ENCODE data around the gene FAIM2.

FAIM2 gene

DNA sequence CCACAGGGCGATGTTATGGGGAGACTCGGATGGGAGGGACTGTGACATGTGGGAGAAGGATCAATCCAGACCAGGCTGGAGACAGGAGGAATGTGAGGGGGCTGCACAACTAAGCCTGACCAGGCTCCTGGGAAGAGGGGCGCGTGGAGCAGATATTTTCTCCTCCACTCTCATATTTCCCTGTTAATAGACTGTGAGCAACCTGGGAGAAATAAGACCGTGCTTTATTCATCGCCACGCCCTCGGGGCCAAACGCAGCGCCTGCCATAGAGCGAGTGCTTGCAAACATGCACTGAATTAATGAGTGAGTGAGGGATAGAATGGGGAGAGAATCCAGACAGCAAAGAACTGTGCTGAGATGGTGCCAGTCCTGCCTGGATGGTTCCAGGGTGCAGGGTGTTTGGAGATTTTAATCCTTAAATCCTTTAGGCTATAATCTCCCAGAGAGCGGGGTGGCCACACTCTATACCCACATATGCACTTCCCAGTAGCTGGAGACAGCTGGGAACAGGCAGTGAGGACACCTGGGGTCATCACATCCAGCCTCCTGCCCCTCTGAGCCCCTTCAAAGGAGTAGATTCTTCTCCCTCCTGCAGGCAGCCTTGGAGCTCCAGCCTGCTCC, 13.6 kb upstream of the FAIM2 start:
- Histone ChIP-seq H3K4me1 (ENCODE audit: control extremely low read depth in 1 of 4, control insufficient read depth in 4 of 4, insufficient read depth in 4 of 4, low read length in 3 of 4) (no peaks in the 10 kb centered on the region), H3K9me3 (ENCODE audit: control extremely low read depth in 1 of 5, control insufficient read depth in 4 of 5, insufficient read depth in 2 of 5, low read depth in 1 of 5, low read length in 4 of 5) (no peaks in the 10 kb centered on the region), H3K27me3 (replicated peaks in 2 of 5; ENCODE audit: control insufficient read depth in 4 of 5, insufficient read depth in 5 of 5, low read length in 4 of 5) (peaks cover 0 to 10% (median 0%) of the 10 kb centered on the region in 5 experiments), H3K27ac (ENCODE audit: insufficient read depth in 1 of 2, low read depth in 1 of 2, low read length in 2 of 2, poor library complexity in 1 of 2, severe bottlenecking in 2 of 2) (no peak overlapping the region), H3K4me3 (ENCODE audit: control insufficient read depth in 1 of 7, extremely low read depth in 1 of 7, insufficient read depth in 4 of 7, low read depth in 2 of 7, low read length in 6 of 7) (no peak overlapping the region), H3K36me3 (ENCODE audit: control insufficient read depth in 4 of 4, insufficient read depth in 4 of 4, low read length in 3 of 4) (no peaks in the 10 kb centered on the region)
- POLR2A ChIA-PET, result interaction anchor here (0.6 kb wide), 1 partner anchor 108 kb away, joined by 3 read pairs; no protein-coding TSS in a partner anchor
- CTCF ChIA-PET, result interaction anchor here (1.1 to 1.8 kb wide), 2 partner anchors 16 to 19 kb away, joined by 3 to 4 read pairs; no protein-coding TSS in a partner anchor
- 94% methylated on average over 10 of the region's 12 CpGs for WGBS (ENCODE audit: insufficient coverage)
- DNase-seq, result no peak

GRCh38 chr12:49916129-49916919, 12.6 kb upstream of the FAIM2 start:
- no peaks in the 10 kb centered on the region for H3K9me3 ChIP-seq (ENCODE audit: control extremely low read depth in 1 of 5, control insufficient read depth in 4 of 5, insufficient read depth in 2 of 5, low read depth in 1 of 5, low read length in 4 of 5)
- H3K4me1 ChIP-seq (ENCODE audit: control extremely low read depth in 1 of 4, control insufficient read depth in 4 of 4, insufficient read depth in 4 of 4, low read length in 3 of 4), result no peaks in the 10 kb centered on the region
- H3K27me3 ChIP-seq (replicated peaks in 2 of 5; ENCODE audit: control insufficient read depth in 4 of 5, insufficient read depth in 5 of 5, low read length in 4 of 5), result peaks cover 0 to 10% (median 0%) of the 10 kb centered on the region in 5 experiments
- no peak overlapping the region for H3K4me3 ChIP-seq (ENCODE audit: control insufficient read depth in 1 of 7, extremely low read depth in 1 of 7, insufficient read depth in 4 of 7, low read depth in 2 of 7, low read length in 6 of 7)
- POLR2A ChIA-PET, result no interaction called here
- no peaks in the 10 kb centered on the region for H3K36me3 ChIP-seq (ENCODE audit: control insufficient read depth in 4 of 4, insufficient read depth in 4 of 4, low read length in 3 of 4)
- no peak overlapping the region for H3K27ac ChIP-seq (ENCODE audit: insufficient read depth in 1 of 2, low read depth in 1 of 2, low read length in 2 of 2, poor library complexity in 1 of 2, severe bottlenecking in 2 of 2)
- no peak for DNase-seq
- CTCF ChIA-PET, result interaction anchor here (0.6 to 1.9 kb wide), 5 partner anchors 12 to 308 kb away, joined by 3 to 7 read pairs (median 4); partner anchors contain the start of gene FAIM2
- 94% methylated on average over 3 of the region's 8 CpGs for WGBS (ENCODE audit: insufficient coverage)

GRCh38 chr12:49912345-49913255, 8.9 kb upstream of the FAIM2 start:
- DNase-seq, result no peak
- H3K9me3 ChIP-seq (ENCODE audit: control extremely low read depth in 1 of 5, control insufficient read depth in 4 of 5, insufficient read depth in 2 of 5, low read depth in 1 of 5, low read length in 4 of 5), result no peaks in the 10 kb centered on the region
- no peaks in the 10 kb centered on the region for H3K4me1 ChIP-seq (ENCODE audit: control extremely low read depth in 1 of 4, control insufficient read depth in 4 of 4, insufficient read depth in 4 of 4, low read length in 3 of 4)
- no peaks in the 10 kb centered on the region for H3K36me3 ChIP-seq (ENCODE audit: control insufficient read depth in 4 of 4, insufficient read depth in 4 of 4, low read length in 3 of 4)
- H3K4me3 ChIP-seq (ENCODE audit: control insufficient read depth in 1 of 7, extremely low read depth in 1 of 7, insufficient read depth in 4 of 7, low read depth in 2 of 7, low read length in 6 of 7), result no peak overlapping the region
- peaks cover 0 to 5% (median 0%) of the 10 kb centered on the region in 5 experiments for H3K27me3 ChIP-seq (replicated peaks in 2 of 5; ENCODE audit: control insufficient read depth in 4 of 5, insufficient read depth in 5 of 5, low read length in 4 of 5)
- ChIA-PET POLR2A (no interaction called here), CTCF (no interaction called here)
- H3K27ac ChIP-seq (ENCODE audit: insufficient read depth in 1 of 2, low read depth in 1 of 2, low read length in 2 of 2, poor library complexity in 1 of 2, severe bottlenecking in 2 of 2), result no peak overlapping the region
- 89% methylated on average over 15 of the region's 16 CpGs for whole genome bisulfite sequencing (ENCODE audit: insufficient coverage)

DNA sequence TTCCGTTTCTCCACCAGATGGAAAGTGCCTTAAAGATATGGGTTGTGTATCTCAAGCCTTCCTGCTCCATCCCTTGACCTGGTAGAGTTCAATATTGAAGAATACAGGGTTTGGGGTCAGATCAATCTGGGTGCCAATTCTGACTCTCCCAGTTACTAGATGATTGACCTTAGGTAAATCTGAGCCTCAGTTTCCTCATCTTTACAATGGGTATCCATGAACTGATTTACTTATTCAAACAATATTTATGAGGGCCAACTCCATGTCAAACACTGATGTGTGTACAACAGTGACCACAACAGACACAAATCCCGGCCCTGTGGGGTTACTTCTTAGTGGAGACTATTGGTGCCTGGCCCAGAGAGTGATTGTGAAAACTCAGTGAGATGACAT, 7.5 kb upstream of the FAIM2 start:
- H3K36me3 ChIP-seq (ENCODE audit: control insufficient read depth in 4 of 4, insufficient read depth in 4 of 4, low read length in 3 of 4), result no peaks in the 10 kb centered on the region
- ChIA-PET POLR2A (no interaction called here), CTCF (no interaction called here)
- WGBS (ENCODE audit: insufficient coverage), result 100% methylated on average over 1 of the region's 2 CpGs
- H3K4me3 ChIP-seq (ENCODE audit: control insufficient read depth in 1 of 7, extremely low read depth in 1 of 7, insufficient read depth in 4 of 7, low read depth in 2 of 7, low read length in 6 of 7), result no peak overlapping the region
- H3K27me3 ChIP-seq (replicated peaks in 2 of 5; ENCODE audit: control insufficient read depth in 4 of 5, insufficient read depth in 5 of 5, low read length in 4 of 5), result peaks cover 0 to 5% (median 2%) of the 10 kb centered on the region in 5 experiments
- H3K27ac ChIP-seq (ENCODE audit: insufficient read depth in 1 of 2, low read depth in 1 of 2, low read length in 2 of 2, poor library complexity in 1 of 2, severe bottlenecking in 2 of 2), result no peak overlapping the region
- no peaks in the 10 kb centered on the region for H3K9me3 ChIP-seq (ENCODE audit: control extremely low read depth in 1 of 5, control insufficient read depth in 4 of 5, insufficient read depth in 2 of 5, low read depth in 1 of 5, low read length in 4 of 5)
- H3K4me1 ChIP-seq (ENCODE audit: control extremely low read depth in 1 of 4, control insufficient read depth in 4 of 4, insufficient read depth in 4 of 4, low read length in 3 of 4), result no peaks in the 10 kb centered on the region
- DNase-seq, result no peak

GRCh38 chr12:49910331-49911212, 6.9 kb upstream of the FAIM2 start:
- DNase-seq, result no peak
- 97% methylated on average over 12 of the region's 15 CpGs for WGBS (ENCODE audit: insufficient coverage)
- no peaks in the 10 kb centered on the region for H3K9me3 ChIP-seq (ENCODE audit: control extremely low read depth in 1 of 5, control insufficient read depth in 4 of 5, insufficient read depth in 2 of 5, low read depth in 1 of 5, low read length in 4 of 5)
- H3K27ac ChIP-seq (ENCODE audit: insufficient read depth in 1 of 2, low read depth in 1 of 2, low read length in 2 of 2, poor library complexity in 1 of 2, severe bottlenecking in 2 of 2), result no peak overlapping the region
- H3K27me3 ChIP-seq (replicated peaks in 2 of 5; ENCODE audit: control insufficient read depth in 4 of 5, insufficient read depth in 5 of 5, low read length in 4 of 5), result peaks cover 0 to 10% (median 5%) of the 10 kb centered on the region in 5 experiments
- ChIA-PET CTCF (interaction anchor here (0.5 kb wide), 1 partner anchor 368 kb away, joined by 3 read pairs; no protein-coding TSS in a partner anchor), POLR2A (no interaction called here)
- H3K4me1 ChIP-seq (ENCODE audit: control extremely low read depth in 1 of 4, control insufficient read depth in 4 of 4, insufficient read depth in 4 of 4, low read length in 3 of 4), result no peaks in the 10 kb centered on the region
- H3K4me3 ChIP-seq (ENCODE audit: control insufficient read depth in 1 of 7, extremely low read depth in 1 of 7, insufficient read depth in 4 of 7, low read depth in 2 of 7, low read length in 6 of 7), result no peak overlapping the region
- H3K36me3 ChIP-seq (ENCODE audit: control insufficient read depth in 4 of 4, insufficient read depth in 4 of 4, low read length in 3 of 4), result no peaks in the 10 kb centered on the region

GRCh38 chr12:49909826-49910225, 6.1 kb upstream of the FAIM2 start:
- Histone ChIP-seq H3K4me1 (ENCODE audit: control extremely low read depth in 1 of 4, control insufficient read depth in 4 of 4, insufficient read depth in 4 of 4, low read length in 3 of 4) (no peaks in the 10 kb centered on the region), H3K27ac (ENCODE audit: insufficient read depth in 1 of 2, low read depth in 1 of 2, low read length in 2 of 2, poor library complexity in 1 of 2, severe bottlenecking in 2 of 2) (no peak overlapping the region), H3K4me3 (ENCODE audit: control insufficient read depth in 1 of 7, extremely low read depth in 1 of 7, insufficient read depth in 4 of 7, low read depth in 2 of 7, low read length in 6 of 7) (no peak overlapping the region), H3K36me3 (ENCODE audit: control insufficient read depth in 4 of 4, insufficient read depth in 4 of 4, low read length in 3 of 4) (no peaks in the 10 kb centered on the region), H3K27me3 (replicated peaks in 2 of 5; ENCODE audit: control insufficient read depth in 4 of 5, insufficient read depth in 5 of 5, low read length in 4 of 5) (peaks cover 0 to 16% (median 8%) of the 10 kb centered on the region in 5 experiments), H3K9me3 (ENCODE audit: control extremely low read depth in 1 of 5, control insufficient read depth in 4 of 5, insufficient read depth in 2 of 5, low read depth in 1 of 5, low read length in 4 of 5) (no peaks in the 10 kb centered on the region)
- ChIA-PET POLR2A (no interaction called here), CTCF (interaction anchor here (1.0 kb wide), 1 partner anchor 9 kb away, joined by 4 read pairs; no protein-coding TSS in a partner anchor)
- WGBS (ENCODE audit: insufficient coverage), result 81% methylated on average over 15 of the region's 16 CpGs
- no peak for DNase-seq

All from common myeloid progenitor, CD34-positive (primary cell).